Measurements from ENCODE around the gene ELMOD3.
"Not testable (repeated sequence)": the region's sequence is repeated elsewhere in the genome, so short reads cannot be mapped to it uniquely, and the experiment has no call there.

The ELMOD3 gene

DNA sequence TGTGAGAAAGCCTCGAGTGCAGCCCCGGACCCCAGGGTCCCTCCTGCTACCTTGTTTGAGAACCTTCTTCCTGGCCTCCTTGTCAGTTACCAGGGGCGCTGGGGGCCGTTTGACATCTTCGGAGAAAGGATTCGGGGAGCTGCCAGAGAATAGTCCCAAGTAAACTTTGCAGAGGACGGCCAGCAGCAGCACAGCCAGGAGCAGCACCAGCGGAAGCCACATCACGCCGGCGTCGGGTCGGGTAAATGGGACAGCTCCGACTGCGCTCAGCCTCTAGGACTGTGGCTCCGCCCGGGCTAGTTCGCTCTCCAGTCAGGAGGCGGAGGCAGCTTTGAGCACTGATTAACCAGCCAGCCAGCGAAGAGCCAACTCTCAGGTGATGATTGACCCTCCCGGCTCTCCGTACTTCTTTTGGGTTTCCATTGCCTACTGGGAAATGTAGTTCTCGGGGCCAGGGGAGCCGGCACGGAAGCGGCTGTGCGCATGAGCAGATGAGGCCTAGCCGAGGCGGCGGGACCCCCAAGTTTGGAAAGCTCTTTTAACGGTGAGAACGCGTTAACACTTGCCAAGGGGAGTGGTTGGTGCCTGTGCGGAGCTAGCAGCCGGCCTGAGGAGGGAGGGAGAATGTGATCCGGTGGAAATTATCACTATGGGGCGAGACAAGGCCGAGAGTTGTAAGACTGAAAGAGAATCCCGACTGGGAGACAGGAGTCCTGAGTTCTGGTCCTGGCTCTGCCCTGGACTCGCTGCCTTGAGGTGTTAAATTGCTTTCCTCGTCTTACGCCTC, at the start of gene ELMOD3, which contains the start of gene RETSAT:
Gene ELMOD3, plus strand, starts transcription at position 484 of the 787 bp plus-strand sequence. CDS start 2,430 bp downstream, outside the sequence.
Gene RETSAT, minus strand, starts transcription at position 243 of the 787 bp plus-strand sequence. Its CDS starts 21 bp downstream, at position 222.
- peak; percentile 81 to 87 (median 83) for DNase-seq

DNA sequence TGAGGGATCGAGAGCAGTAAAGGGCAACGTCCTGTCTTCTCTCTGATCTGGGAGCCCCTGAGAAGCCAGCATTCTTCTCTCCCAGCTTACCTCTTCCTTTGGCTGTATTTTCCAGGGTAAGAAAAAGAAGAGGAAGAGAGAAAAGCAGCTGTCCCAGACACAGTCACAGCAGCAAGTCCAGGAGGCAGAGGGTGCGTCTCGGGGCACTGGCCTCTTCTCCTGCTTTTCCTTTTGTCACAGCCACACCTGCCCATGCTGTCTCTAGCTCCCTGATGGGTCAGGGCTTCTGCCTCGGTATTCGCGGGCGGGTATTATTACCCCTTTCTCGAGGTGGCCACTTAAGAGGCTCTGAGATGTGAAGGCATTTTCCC, 47.1 kb upstream of the ELMOD3 start:
- no peak for DNase-seq

DNA sequence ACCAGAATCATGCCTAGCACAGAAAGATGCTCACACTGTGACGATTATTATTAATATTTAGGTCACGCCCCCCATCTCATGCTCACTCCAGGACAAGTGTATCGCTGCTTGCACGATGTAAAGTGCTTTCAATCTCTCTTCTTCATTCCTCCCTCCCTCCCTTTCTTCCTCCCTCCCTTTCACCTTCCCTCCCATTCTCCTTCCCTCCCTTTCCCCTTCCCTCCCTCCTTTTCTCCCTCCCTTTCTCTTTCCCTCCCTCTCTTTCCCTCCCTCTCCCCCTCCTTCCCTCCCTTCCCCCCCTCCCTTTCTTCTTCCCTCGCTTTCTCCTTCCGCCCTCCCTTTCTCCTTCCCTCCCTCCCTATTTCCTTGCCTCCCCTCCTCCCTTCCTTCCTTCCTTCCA, 46.4 kb upstream of the ELMOD3 start:
- DNase-seq = no peak

DNA sequence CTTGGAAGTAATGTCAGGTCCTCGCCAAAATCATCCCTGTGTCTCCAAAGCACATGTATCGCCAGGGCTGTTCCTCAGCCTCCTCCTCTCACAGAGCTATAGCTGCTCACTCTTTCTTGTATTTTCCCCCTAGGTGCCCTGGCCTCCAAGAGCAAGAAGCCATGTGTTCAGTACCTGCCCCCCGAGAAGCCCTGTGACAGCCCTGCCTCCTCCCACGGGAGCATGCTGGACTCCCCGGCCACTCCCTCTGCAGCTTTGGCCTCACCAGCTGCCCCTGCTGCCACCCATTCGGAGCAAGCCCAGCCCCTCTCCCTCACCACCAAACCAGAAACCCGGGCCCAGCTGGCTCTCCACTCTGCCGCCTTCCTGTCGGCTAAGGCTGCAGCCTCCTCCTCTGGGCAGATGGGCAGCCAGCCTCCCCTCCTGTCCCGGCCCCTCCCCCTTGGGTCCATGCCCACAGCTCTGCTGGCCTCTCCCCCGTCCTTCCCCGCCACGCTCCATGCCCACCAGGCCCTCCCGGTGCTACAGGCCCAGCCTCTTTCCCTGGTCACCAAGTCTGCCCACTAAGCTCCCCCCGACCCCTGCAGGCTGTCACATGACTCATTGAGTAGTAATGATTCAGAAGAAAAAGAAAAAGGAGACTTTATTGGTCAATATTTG, 45.5 kb upstream of the ELMOD3 start:
- no peak for DNase-seq

DNA sequence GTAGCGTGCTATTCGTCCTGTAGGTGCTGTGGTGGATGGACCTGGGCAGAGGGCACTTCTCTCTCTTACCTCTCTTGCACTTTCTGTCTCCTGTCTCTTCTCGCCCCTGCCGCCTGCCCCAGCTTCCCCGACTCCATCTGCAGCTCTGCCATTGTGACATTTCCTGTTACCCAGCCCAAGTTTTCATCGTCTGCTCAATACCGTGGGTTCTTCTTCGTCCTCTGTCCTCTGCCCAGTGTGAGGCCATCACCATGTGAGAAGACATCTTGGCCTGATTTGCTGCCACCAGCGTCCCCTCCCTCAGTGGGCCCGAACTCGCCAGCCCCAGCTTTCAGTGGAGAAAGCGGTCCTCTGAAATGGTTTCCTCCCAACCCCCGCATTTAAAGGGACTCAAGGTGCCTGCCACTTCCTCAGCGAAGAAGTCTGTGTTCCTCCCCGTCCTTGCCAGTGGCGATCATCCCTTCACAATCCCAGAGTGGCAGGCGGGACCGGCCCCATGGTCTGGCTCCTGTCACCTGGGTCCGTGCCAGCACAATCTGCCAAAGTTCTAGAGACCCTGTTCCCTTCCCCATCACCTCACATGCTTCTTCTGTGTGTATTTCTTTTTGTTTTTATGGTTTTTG, 44.8 kb upstream of the ELMOD3 start:
- DNase-seq = peak in 1 of 4 experiments; percentile 30

DNA sequence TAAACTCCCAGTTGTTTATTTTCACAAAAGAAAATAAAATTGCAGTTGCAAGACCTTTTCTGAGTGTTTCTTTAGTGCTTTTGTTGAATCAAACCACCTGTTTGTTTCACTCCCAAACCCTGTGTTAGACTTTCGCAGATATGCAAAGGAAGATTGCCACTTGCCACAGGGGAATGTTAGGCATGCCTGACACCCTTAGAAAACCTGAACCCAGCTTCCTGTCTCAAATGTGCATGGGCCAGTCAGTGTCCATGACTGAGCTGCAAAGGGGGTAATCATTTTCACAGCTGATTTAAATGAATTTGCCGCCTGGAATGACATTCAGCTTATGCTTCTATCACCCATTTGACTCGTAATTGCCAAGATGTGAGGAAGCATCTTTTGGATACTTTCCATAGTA, 44.2 kb upstream of the ELMOD3 start:
- DNase-seq = no peak

DNA sequence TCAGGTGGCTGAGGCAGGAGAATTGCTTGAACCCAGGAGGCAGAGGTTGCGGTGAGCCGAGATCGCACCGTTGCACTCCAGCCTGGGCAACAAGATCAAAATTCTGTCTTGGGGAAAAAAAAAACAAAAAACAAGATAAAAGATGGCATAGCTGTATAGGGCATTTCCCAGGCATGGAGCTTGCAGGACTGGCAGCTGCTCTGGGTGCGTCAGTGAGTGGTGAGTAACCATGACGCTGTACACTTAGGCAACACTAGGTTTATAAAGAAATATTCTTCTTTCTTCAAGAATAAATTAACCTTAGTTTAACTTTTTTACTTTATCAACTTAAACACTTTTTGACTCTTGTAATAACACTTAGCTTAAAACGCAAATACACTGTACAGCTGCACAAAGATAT, 42.2 kb upstream of the ELMOD3 start:
- no peak for DNase-seq

DNA sequence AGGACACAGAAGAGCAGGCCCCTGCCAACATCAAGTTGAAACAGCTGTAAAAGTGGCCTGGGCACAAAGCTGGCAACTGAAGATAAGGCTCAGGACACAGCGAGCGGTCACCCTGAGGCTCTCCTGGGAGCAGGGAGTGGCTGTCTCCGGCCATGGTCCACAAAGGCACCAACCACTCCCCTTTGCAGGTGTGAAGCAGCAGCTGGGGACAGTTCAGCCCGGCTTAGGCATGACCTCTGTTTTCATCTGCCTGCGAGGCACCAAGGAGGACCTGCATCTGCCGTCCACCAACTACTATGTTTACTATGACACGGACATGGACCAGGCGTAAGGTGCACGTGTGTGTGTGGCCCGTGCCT, 39.7 kb upstream of the ELMOD3 start:
- DNase-seq = no peak

DNA sequence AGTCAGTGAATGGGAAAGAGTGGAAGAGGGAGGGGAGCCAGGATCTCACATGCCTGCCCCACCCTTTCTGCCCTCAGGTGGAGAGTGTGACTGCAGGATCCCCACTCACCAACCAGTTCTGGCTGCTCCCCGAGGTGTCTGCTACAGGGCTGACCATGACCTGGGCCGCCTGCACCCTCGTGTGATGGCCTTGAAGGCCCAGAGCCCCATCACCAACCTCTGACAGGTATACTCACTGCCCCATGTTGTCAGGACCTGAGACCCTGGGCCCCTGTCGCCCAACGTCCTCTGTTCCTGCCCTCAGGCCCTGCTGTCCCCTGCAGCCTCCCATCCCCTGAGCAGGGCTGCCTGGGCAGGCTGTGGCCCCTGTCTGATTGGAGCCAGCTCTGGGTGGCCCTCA, 38.6 kb upstream of the ELMOD3 start:
- DNase-seq = not testable (repeated sequence)

DNA sequence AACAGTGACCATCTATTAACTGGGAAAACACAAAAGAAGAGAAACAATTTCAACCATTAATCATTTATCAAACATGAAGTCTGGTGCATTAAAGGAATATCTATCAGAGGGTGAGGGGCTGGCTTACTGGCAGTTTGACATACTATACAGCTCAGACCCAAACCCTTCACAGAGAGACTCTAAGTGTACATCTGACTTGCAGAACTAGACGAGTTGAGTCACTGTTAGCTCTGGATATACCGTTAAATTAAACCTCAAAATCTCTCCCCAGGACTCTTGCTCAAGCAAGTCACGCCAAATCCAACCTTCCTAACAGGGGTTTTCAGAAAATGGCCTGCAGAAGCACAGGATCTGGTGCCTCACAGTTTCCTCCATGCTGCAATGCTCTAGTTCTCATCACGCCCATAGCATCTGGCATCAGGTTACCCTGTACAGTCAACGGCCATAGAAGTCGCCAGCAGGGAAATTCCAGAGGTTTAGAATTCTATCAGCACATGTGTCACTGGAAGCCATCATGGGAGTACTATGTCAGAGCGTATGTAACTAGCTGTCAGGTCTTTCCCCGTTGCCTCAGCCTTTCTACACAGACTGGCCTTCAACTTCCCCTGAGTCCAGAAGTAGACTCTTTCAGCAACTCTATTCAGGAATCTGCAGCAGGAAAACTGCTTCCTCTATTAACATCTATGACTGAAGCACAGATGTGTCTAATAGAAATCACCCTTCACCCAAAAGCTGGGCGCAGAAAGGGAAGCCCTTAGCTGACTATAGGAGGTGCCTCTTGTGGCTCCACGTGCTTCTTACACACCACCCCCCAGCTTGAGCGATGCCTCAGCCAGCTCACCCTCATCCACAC, 36.1 kb upstream of the ELMOD3 start:
- DNase-seq = no peak

DNA sequence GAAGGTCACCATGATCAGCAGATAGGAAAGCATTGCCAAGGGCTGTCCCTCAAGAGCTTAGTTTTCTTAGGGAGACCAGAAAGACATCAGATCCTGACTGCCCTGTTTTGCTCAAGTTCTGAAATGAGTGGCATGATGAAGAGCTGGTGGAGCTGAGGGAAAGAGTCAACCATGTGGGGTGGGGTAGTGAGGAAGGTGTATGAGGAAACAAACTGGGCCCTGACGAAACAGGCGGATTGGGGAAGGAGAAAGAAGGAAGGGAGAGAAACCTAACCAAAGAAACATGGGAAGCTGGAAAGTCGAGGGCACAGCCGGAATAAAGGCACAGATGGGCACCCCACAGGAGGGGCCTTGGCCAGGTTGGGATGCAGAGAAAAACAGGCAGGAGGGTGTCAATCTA, 34.8 kb upstream of the ELMOD3 start:
- DNase-seq = no peak

DNA sequence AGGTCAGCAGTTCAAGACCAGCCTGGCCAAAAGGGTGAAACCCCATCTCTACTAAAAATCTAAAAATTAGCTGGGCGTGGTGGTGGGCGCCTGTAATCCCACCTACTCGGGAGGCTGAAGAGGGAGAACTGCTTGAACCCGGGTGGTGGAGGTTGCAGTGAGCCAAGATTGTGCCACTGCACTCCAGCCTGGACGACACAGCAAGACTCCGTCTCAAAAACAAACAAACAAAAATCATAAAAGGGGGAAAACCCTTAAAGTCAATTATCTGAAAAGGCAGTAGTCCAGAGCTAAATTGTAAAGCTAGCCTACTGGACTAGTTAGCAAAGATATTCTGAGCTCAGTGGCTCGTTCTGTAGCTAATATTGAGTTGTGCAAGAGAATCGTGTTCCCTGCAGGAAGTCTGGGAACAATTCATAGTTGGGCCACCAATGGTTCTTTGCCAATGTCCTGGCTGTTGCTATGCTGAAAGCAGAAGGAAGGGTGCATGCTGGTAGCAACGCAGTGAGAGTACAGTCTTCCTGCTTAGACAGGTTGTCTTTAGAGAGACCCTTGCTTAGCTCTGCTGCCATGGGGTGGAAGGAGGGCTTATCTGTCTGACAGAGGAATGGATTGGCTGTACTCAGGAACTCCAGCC, 31.1 kb upstream of the ELMOD3 start:
- DNase-seq = no peak

DNA sequence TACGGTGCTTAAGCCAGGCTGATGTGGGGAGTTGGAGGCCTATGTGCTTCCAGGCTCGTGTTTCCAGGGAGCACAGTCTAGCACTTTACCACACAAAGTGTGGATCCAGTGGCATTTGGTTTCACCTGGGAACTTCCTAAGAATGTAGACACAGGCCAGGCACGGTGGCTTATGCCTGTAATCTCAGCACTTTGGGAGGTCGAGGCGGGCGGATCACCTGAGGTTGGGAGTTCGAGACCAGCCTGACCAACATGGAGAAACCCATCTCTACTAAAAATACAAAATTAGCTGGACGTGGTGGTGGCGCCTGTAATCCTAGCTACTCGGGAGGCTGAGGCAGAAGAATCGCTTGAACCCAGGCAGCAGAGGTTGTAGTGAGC, 30.6 kb upstream of the ELMOD3 start:
- not testable (repeated sequence) for DNase-seq

DNA sequence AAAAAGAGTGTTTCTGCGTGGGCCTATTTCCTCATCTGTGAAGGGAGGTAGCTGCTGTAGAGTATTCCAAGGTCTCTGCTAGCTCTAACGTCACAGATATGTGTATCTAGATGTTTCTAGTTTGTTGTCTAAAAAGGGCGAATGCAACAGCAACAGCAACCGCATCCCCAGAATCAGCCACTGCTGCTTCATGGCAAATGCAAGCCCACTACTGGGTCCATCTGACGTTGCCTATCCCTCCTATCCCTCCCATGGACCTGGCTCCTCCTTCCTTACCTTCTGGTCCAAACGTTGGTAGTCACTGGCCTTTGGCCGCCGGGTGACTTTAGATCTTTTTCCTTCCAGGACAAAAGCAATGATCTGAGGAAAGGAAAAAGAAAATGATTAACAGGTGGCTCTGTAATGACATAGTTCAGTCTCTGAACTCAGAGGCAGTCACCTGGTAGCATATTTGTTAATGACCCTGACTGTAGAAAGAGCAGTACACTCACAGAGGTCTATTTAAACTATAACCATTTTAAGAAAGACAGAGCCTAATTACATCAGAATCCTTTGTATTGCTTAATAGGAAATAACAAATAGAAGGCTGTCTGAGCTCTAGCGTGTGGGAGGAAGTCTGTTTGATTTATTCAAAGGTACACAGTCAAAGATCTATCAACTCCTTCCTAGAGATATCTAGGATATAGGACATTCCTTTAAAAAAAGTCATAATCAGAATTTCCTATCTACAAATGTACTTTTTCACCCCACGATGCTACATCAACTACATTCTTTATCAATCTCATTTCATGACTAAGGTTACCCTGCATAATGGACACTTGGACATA, 29.7 kb upstream of the ELMOD3 start:
- DNase-seq = no peak

DNA sequence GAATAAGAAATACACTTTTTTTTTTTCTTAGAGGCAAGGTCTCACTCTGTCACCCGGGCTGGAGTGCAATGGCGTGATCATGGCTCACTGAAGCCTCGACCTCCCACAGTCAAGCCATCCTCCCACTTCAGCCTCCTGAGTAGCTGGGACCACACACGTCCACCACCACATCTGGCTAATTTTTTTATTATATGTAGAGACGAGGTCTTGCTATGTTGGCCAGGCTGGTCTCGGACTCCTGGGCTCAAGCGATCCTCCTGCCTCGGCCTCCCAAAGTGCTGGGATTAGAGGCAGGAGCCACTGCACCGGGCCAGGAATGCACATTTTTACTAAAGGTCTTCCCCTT, 29.1 kb upstream of the ELMOD3 start:
- no peak for DNase-seq

DNA sequence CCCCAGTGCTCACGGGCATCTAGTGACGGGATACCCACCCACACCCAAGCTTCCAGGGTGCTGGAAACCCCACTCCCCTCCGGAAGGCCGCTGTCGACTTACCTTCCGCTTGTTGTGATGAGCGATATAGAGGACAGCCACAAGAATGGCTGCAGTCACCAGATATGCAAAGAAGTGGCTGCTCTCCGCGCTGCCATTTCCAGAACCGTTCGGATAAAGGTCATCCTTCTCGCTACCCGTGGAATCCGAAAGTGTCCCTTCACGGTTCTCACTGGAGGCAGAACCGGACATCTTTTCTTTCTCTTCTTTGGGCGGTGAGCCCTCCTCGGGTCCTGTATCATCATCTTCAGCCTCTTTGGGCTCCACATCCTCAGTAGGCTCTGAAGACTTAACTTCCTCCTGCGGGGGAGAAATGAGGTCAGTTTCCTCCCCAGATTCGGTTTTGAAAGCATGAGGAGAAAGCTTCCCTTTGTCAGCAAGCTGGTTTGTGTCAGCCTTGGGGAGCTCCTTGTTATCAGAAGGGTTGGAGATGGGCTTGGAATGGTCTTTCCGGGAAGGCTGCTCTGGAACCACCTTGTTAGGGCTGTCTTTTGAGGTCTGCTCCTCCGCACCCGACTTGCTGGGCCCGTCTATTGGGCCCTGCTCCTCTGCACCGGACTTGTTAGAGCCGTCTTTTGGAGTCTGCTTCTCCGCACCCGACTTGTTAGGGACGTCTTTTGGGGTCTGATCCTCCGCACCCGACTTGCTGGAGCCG, 28.0 kb upstream of the ELMOD3 start:
- DNase-seq = peak in 2 of 4 experiments; percentile 27 to 28

DNA sequence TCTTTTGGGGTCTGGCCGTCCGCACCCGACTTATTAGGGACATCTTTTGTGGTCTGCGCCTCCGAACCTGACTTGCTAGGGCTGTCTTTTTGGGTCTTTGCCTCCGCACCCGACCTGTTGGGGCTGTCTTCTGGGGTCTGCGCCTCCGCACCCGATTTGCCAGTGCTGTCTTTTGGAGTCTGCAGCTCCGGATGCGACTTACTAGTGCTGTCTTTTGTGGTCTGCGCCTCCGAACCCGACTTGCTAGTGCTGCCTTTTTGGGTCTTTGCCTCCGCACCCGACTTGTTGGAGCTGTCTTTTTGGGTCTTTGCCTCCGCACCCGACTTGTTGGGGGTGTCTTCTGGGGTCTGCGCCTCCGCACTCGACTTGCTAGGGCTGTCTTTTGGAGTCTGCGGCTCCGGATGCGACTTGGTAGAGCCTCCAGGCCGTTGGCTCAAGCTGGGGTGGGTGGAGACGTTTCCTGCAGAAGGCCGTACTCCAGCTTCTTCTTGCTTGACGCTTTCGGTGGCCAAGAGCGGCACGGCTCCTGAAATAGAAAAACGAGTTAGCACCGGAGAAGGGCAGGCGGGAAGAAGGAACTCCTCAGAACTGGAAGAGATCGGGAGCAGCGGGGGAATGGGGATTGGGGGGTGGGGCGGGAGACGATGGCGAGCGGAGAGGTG, 27.3 kb upstream of the ELMOD3 start:
- DNase-seq = peak in 2 of 4 experiments; percentile 54 to 65

DNA sequence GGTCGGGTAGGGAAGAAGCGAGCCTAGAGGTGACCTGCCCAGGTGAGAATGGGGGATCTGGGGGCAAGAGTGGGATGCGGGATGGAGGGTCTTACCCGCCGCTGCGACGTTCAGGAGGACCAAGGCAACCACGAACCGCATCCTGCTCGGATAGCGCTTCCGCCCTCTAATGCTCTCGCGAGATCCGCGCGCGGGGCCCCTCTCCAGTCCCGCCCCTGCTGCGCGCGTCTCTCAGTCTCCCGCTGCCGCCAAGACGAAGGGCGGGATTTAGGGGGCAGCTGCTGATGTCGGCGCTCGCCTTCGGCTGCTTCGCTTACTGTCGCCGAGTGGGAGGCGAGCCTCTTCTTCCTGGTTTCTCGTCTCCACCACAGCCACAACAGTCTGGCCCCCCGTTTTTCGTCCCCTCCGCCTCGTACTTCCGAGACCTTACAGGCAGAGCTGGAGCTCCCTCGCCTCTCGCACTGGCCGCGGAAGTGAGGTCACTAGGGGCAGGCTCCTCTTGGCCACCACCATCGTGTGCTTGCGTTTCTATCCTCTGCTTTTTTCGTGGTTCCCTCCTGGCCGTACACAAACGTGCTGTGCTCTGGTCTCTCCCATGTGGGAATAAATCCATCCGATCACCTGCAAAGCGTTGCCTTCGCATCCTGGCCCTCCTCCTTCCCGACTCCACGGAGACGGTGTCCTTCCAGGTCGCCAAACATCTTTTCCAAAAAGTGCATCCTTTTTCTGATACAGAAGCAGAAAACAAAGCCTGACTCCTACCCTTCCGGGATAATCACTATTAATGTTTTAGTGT, 26.5 kb upstream of the ELMOD3 start, which contains the start of gene TGOLN2:
Gene TGOLN2, minus strand, starts transcription at position 168 of the 796 bp plus-strand sequence. Its CDS starts 27 bp downstream, at position 141.
- peak; percentile 71 to 93 (median 85) for DNase-seq

DNA sequence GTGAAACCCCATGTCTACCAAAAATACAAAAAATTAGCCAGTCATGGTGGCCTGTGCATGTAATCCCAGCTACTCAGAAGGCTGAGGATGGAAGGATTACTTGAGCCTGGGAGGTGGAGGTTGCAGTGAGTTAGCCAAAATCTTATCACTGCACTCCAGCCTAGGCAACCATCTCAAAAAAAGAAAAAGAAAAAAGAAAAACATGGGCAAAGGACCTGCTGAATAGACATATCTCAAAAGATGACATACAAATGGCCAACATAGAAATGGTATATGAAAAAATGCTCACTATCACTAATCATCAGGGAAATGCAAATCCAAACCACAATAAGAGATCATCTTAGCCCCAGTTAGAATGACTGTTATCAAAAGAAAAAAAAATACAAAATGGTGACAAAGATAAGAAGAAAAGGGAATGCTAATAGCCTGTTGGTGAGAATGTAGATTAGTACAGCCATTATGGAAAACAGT, 25.4 kb upstream of the ELMOD3 start:
- no peak for DNase-seq

Data from activated naive CD4-positive, alpha-beta T cell (primary cell).